ENCODE results near the gene SIAH1. TPM values are rescaled to one million over a fixed set of nuclear protein-coding genes. Genes with fewer than 3 reads are reported as not detected.
A peak's percentile ranks its signal among the peaks of the same experiment; 100 is the strongest.

SIAH1 gene
- total and polyA plus RNA-seq, 2 donors from 2014 or later: 12.7 to 26.8 TPM

GRCh38 chr16:48335961-48336360 is 49.3 kb downstream of the SIAH1 start:
- FAIRE-seq (no peak), DNase-seq (peak in 2 of 5 donors; percentile 33 to 37)
- H3K36me3 ChIP-seq (ENCODE audit: control insufficient read depth in 2 of 3, insufficient read depth in 3 of 3, low read length in 3 of 3): peaks cover 3 to 19% (median 8%) of the 10 kb centered on the region in 3 donors
- H3K27me3 ChIP-seq (ENCODE audit: control insufficient read depth, insufficient read depth, low read length): no peaks in the 10 kb centered on the region
- H3K4me1 ChIP-seq (ENCODE audit: control insufficient read depth in 2 of 3, insufficient read depth in 2 of 3, low read depth in 1 of 3, low read length in 3 of 3): peaks cover 0 to under 1% (median 0%) of the 10 kb centered on the region in 3 donors
- H3K4me3 ChIP-seq (ENCODE audit: low read length in 3 of 3): no peak overlapping the region
- H3K27ac ChIP-seq (ENCODE audit: low read depth in 2 of 2, low read length in 2 of 2): no peak overlapping the region
- intact Hi-C loops (cut with DNase I): no loop called here
- H3K9me3 ChIP-seq (ENCODE audit: control insufficient read depth in 2 of 3, insufficient read depth in 1 of 3, low read length in 3 of 3): no peaks in the 10 kb centered on the region
- TF ChIP-seq, protein P1, sequence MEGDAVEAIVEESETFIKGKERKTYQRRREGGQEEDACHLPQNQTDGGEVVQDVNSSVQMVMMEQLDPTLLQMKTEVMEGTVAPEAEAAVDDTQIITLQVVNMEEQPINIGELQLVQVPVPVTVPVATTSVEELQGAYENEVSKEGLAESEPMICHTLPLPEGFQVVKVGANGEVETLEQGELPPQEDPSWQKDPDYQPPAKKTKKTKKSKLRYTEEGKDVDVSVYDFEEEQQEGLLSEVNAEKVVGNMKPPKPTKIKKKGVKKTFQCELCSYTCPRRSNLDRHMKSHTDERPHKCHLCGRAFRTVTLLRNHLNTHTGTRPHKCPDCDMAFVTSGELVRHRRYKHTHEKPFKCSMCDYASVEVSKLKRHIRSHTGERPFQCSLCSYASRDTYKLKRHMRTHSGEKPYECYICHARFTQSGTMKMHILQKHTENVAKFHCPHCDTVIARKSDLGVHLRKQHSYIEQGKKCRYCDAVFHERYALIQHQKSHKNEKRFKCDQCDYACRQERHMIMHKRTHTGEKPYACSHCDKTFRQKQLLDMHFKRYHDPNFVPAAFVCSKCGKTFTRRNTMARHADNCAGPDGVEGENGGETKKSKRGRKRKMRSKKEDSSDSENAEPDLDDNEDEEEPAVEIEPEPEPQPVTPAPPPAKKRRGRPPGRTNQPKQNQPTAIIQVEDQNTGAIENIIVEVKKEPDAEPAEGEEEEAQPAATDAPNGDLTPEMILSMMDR (IDR thresholded peaks at IDR 0.05; ENCODE audit: borderline replicate concordance, extremely low read depth, insufficient read depth): no peak
- no peak overlapping the region for H3K9ac ChIP-seq (ENCODE audit: low read length in 3 of 3)

- no peaks in the 10 kb centered on the region for H3K9me3 ChIP-seq (ENCODE audit: control insufficient read depth in 2 of 3, insufficient read depth in 1 of 3, low read length in 3 of 3)
- H3K9ac ChIP-seq (ENCODE audit: low read length in 3 of 3): no peak overlapping the region
- H3K36me3 ChIP-seq (ENCODE audit: control insufficient read depth in 2 of 3, insufficient read depth in 3 of 3, low read length in 3 of 3): peaks cover 3 to 19% (median 8%) of the 10 kb centered on the region in 3 donors
- no peak for FAIRE-seq
- TF ChIP-seq, protein P1 (IDR thresholded peaks at IDR 0.05; ENCODE audit: borderline replicate concordance, extremely low read depth, insufficient read depth): no peak
- H3K27me3 ChIP-seq (ENCODE audit: control insufficient read depth, insufficient read depth, low read length): no peaks in the 10 kb centered on the region
- peaks cover 0 to 3% (median 0%) of the 10 kb centered on the region in 3 donors for H3K4me1 ChIP-seq (ENCODE audit: control insufficient read depth in 2 of 3, insufficient read depth in 2 of 3, low read depth in 1 of 3, low read length in 3 of 3)
- H3K27ac ChIP-seq (ENCODE audit: low read depth in 2 of 2, low read length in 2 of 2): no peak overlapping the region
- intact Hi-C loops (cut with DNase I): no loop called here
- no peak for DNase-seq
- H3K4me3 ChIP-seq (ENCODE audit: low read length in 3 of 3): no peak overlapping the region
Observed at GRCh38 chr16:48334325-48334724, 50.9 kb downstream of the SIAH1 start.

- intact Hi-C loops (cut with DNase I): no loop called here
- H3K27ac ChIP-seq (ENCODE audit: low read depth in 2 of 2, low read length in 2 of 2): no peak overlapping the region
- no peak overlapping the region for H3K9ac ChIP-seq (ENCODE audit: low read length in 3 of 3)
- no peak overlapping the region for H3K4me3 ChIP-seq (ENCODE audit: low read length in 3 of 3)
- TF ChIP-seq, protein P1 (IDR thresholded peaks at IDR 0.05; ENCODE audit: borderline replicate concordance, extremely low read depth, insufficient read depth): no peak
- no peaks in the 10 kb centered on the region for H3K9me3 ChIP-seq (ENCODE audit: control insufficient read depth in 2 of 3, insufficient read depth in 1 of 3, low read length in 3 of 3)
- H3K4me1 ChIP-seq (ENCODE audit: control insufficient read depth in 2 of 3, insufficient read depth in 2 of 3, low read depth in 1 of 3, low read length in 3 of 3): peaks cover 0 to 3% (median 0%) of the 10 kb centered on the region in 3 donors
- H3K36me3 ChIP-seq (ENCODE audit: control insufficient read depth in 2 of 3, insufficient read depth in 3 of 3, low read length in 3 of 3): peaks cover 3 to 19% (median 8%) of the 10 kb centered on the region in 3 donors
- FAIRE-seq (no peak), DNase-seq (no peak)
- no peaks in the 10 kb centered on the region for H3K27me3 ChIP-seq (ENCODE audit: control insufficient read depth, insufficient read depth, low read length)
Observed at GRCh38 chr16:48332978-48333377, 52.2 kb downstream of the SIAH1 start.

GRCh38 chr16:48330841-48331192 is 54.4 kb downstream of the SIAH1 start:
- Histone ChIP-seq H3K36me3 (ENCODE audit: control insufficient read depth in 2 of 3, insufficient read depth in 3 of 3, low read length in 3 of 3) (peaks cover 3 to 14% (median 7%) of the 10 kb centered on the region in 3 donors), H3K4me3 (ENCODE audit: low read length in 3 of 3) (no peak overlapping the region), H3K9me3 (ENCODE audit: control insufficient read depth in 2 of 3, insufficient read depth in 1 of 3, low read length in 3 of 3) (no peaks in the 10 kb centered on the region), H3K9ac (ENCODE audit: low read length in 3 of 3) (no peak overlapping the region), H3K27me3 (ENCODE audit: control insufficient read depth, insufficient read depth, low read length) (no peaks in the 10 kb centered on the region), H3K27ac (ENCODE audit: low read depth in 2 of 2, low read length in 2 of 2) (no peak overlapping the region), H3K4me1 (ENCODE audit: control insufficient read depth in 2 of 3, insufficient read depth in 2 of 3, low read depth in 1 of 3, low read length in 3 of 3) (peaks cover 0 to 3% (median 0%) of the 10 kb centered on the region in 3 donors)
- TF ChIP-seq, protein P1 (IDR thresholded peaks at IDR 0.05; ENCODE audit: borderline replicate concordance, extremely low read depth, insufficient read depth): no peak
- intact Hi-C loops (cut with DNase I): no loop called here
- FAIRE-seq (no peak), DNase-seq (peak in 2 of 5 donors; percentile 44 to 58)

All from kidney (tissue), 14 donors.